Neural cell (in vitro differentiated cells): ENCODE measurements around the gene GPBAR1. TPM values are rescaled to one million over a fixed set of nuclear protein-coding genes. Genes with fewer than 3 reads are reported as not detected.

Experiments
- H2AFZ ChIP-seq: fragments of 200-600, 300-800 bp; sonication (generic), shearing (Covaris generic); 2 replicates; pipeline ENCODE4 v1.6.0; 2014; ENCODE audit warnings: low read depth, mild to moderate bottlenecking, antibody characterized with exemption, low read length, moderate library complexity
- H3F3A ChIP-seq: fragments of 200-600 bp; shearing (Covaris generic); 2 replicates; pipeline ENCODE4 v1.6.1; 2016; ENCODE audit warnings: mild to moderate bottlenecking, moderate library complexity, mixed read lengths, antibody characterized with exemption, low read length; ENCODE audit not compliant: insufficient read depth, poor library complexity, severe bottlenecking
- H3K27ac ChIP-seq: fragments of 200-600, 300-800 bp; sonication (generic), shearing (Covaris generic); 2 replicates; pipeline ENCODE4 v1.5.1; 2014; ENCODE audit warnings: mild to moderate bottlenecking, low read length, moderate library complexity
- H3K27me3 ChIP-seq: fragments of 300-800, 200-600 bp; sonication (generic), shearing (Covaris generic); 2 replicates; pipeline ENCODE4 v1.6.0; 2014; ENCODE audit warnings: mild to moderate bottlenecking, low read depth, low read length, moderate library complexity; ENCODE audit not compliant: insufficient read depth
- H3K36me3 ChIP-seq: fragments of 300-800, 200-600 bp; sonication (generic), shearing (Covaris generic); 2 replicates; pipeline ENCODE4 v1.5.1; 2014; ENCODE audit warnings: mild to moderate bottlenecking, antibody characterized with exemption, low read length, moderate library complexity; ENCODE audit not compliant: insufficient read depth
- H3K4me2 ChIP-seq: fragments of 300-800, 200-600 bp; sonication (generic), shearing (Covaris generic); 2 replicates; pipeline ENCODE4 v1.6.0; 2014; ENCODE audit warnings: mild to moderate bottlenecking, low read length
- H3K4me3 ChIP-seq: fragments of 300-800, 200-600 bp; sonication (generic), shearing (Covaris generic); 2 replicates; pipeline ENCODE4 v1.5.1; 2014; ENCODE audit warnings: mild to moderate bottlenecking, low read length, moderate library complexity
- H3K79me2 ChIP-seq: fragments of 200-600 bp; shearing (Covaris generic); replicated peaks from 2 replicates; pipeline ENCODE4 v1.6.0; 2014; ENCODE audit warnings: mild to moderate bottlenecking, low read length, moderate library complexity; ENCODE audit not compliant: insufficient read depth
- H3K9ac ChIP-seq: fragments of 300-800, 200-600 bp; sonication (generic), shearing (Covaris generic); 2 replicates; pipeline ENCODE4 v1.6.1; 2016; ENCODE audit warnings: mild to moderate bottlenecking, low read length, mixed read lengths
- H3K9me2 ChIP-seq: fragments of 200-600 bp; shearing (Covaris generic); 2 replicates; pipeline ENCODE4 v1.6.1; 2016; ENCODE audit warnings: mild to moderate bottlenecking, low read length, mixed read lengths; ENCODE audit not compliant: insufficient read depth
- H3K9me3 ChIP-seq: fragments of 200-600, 300-800 bp; sonication (generic), shearing (Covaris generic); 2 replicates; pipeline ENCODE4 v1.6.1; 2016; ENCODE audit warnings: mild to moderate bottlenecking, mixed run types, low read length, moderate library complexity, mixed read lengths
- H4K20me1 ChIP-seq: fragments of 200-600 bp; shearing (Covaris generic); 2 replicates; pipeline ENCODE4 v1.6.1; 2016; ENCODE audit warnings: mild to moderate bottlenecking, mixed run types; ENCODE audit not compliant: insufficient read depth
- EP300 ChIP-seq: fragments of 450-650 bp; conservative IDR thresholded peaks from 2 replicates; pipeline ENCODE4 v1.6.1; 2014; ENCODE audit warnings: antibody characterized with exemption, mild to moderate bottlenecking, moderate library complexity; ENCODE audit not compliant: poor library complexity, severe bottlenecking
- EZH2 ChIP-seq: fragments of 200-600, 300-800 bp; shearing (Covaris generic), sonication (generic); IDR thresholded peaks from 2 replicates; pipeline ENCODE4 v1.6.1; 2014; ENCODE audit warnings: antibody characterized with exemption, low read length, borderline replicate concordance, mild to moderate bottlenecking; ENCODE audit not compliant: insufficient read depth, poor library complexity, severe bottlenecking
- MXI1 ChIP-seq: fragments of 450-650 bp; conservative IDR thresholded peaks from 2 replicates; pipeline ENCODE4 v1.6.1; 2014; ENCODE audit warnings: antibody characterized with exemption, mild to moderate bottlenecking; ENCODE audit not compliant: poor library complexity, severe bottlenecking
- POLR2AphosphoS5 ChIP-seq: IDR thresholded peaks from 2 replicates; pipeline ENCODE4 v1.6.1; 2012
- RAD21 ChIP-seq: fragments of 450-650 bp; conservative IDR thresholded peaks from 2 replicates; pipeline ENCODE4 v1.6.1; 2014; ENCODE audit warnings: antibody characterized with exemption, mild to moderate bottlenecking, moderate library complexity
- REST ChIP-seq: IDR thresholded peaks from 2 replicates; pipeline ENCODE4 v1.6.1; 2012; ENCODE audit warnings: borderline replicate concordance
- SMC3 ChIP-seq: fragments of 450-650 bp; conservative IDR thresholded peaks from 2 replicates; pipeline ENCODE4 v1.6.1; 2014; ENCODE audit warnings: antibody characterized with exemption, mild to moderate bottlenecking, moderate library complexity; ENCODE audit not compliant: poor library complexity
- TAF1 ChIP-seq: IDR thresholded peaks from 2 replicates; pipeline ENCODE4 v1.6.1; 2012; ENCODE audit warnings: low read depth
- polyA plus RNA-seq: library from polyadenylated mRNA; depleted of rRNA; stranded (reverse); fragments of >200 nt; gene quantifications from 2 replicates; pipeline ENCODE4 v1.2.3, GENCODE V29; 2014
- TF ChIP-seq, protein P1 (sequence below): fragments of 450-650 bp; IDR thresholded peaks from 2 replicates; pipeline ENCODE4 v1.5.1; 2014; ENCODE audit warnings: antibody characterized with exemption, mild to moderate bottlenecking, moderate library complexity; ENCODE audit not compliant: poor library complexity, severe bottlenecking

GPBAR1 gene
- polyA plus RNA-seq, 1 donor from 2014 or later: not detected

- no peak overlapping the region for H3K27ac ChIP-seq
- no peak overlapping the region for H3K9ac ChIP-seq
- H3K4me3 ChIP-seq: peak overlapping the region; percentile 86
- H2AFZ ChIP-seq: no peak overlapping the region
- TF ChIP-seq, protein P1, sequence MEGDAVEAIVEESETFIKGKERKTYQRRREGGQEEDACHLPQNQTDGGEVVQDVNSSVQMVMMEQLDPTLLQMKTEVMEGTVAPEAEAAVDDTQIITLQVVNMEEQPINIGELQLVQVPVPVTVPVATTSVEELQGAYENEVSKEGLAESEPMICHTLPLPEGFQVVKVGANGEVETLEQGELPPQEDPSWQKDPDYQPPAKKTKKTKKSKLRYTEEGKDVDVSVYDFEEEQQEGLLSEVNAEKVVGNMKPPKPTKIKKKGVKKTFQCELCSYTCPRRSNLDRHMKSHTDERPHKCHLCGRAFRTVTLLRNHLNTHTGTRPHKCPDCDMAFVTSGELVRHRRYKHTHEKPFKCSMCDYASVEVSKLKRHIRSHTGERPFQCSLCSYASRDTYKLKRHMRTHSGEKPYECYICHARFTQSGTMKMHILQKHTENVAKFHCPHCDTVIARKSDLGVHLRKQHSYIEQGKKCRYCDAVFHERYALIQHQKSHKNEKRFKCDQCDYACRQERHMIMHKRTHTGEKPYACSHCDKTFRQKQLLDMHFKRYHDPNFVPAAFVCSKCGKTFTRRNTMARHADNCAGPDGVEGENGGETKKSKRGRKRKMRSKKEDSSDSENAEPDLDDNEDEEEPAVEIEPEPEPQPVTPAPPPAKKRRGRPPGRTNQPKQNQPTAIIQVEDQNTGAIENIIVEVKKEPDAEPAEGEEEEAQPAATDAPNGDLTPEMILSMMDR: no peak
- TF ChIP-seq REST: no peak
- no peak for TF ChIP-seq RAD21
- H4K20me1 ChIP-seq: peaks cover 8% of the 10 kb centered on the region
- no peaks in the 10 kb centered on the region for H3K9me3 ChIP-seq
- H3K9me2 ChIP-seq: no peaks in the 10 kb centered on the region
- peaks cover 6% of the 10 kb centered on the region for H3F3A ChIP-seq
- H3K4me2 ChIP-seq: no peak overlapping the region
- peaks cover 75% of the 10 kb centered on the region for H3K79me2 ChIP-seq
- H3K27me3 ChIP-seq: no peaks in the 10 kb centered on the region
- H3K36me3 ChIP-seq: no peaks in the 10 kb centered on the region
Observed at GRCh38 chr2:218219934-218220333, 40.9 kb upstream of the GPBAR1 start.

GRCh38 chr2:218221000-218221399 is 39.8 kb upstream of the GPBAR1 start:
- no peak overlapping the region for H3K9ac ChIP-seq
- H3K27ac ChIP-seq: no peak overlapping the region
- H3K9me2 ChIP-seq: no peaks in the 10 kb centered on the region
- no peak overlapping the region for H3K4me3 ChIP-seq
- no peak for TF ChIP-seq MXI1
- TF ChIP-seq RAD21: no peak
- no peak for TF ChIP-seq EZH2
- TF ChIP-seq POLR2AphosphoS5: no peak
- TF ChIP-seq, protein P1: no peak
- no peak for TF ChIP-seq TAF1
- no peak for TF ChIP-seq REST
- TF ChIP-seq EP300: no peak
- no peak for TF ChIP-seq SMC3
- no peak overlapping the region for H3K4me2 ChIP-seq
- no peaks in the 10 kb centered on the region for H3K9me3 ChIP-seq
- H3K79me2 ChIP-seq: peaks cover 78% of the 10 kb centered on the region
- no peaks in the 10 kb centered on the region for H3K27me3 ChIP-seq
- peaks cover 8% of the 10 kb centered on the region for H4K20me1 ChIP-seq
- no peaks in the 10 kb centered on the region for H3K36me3 ChIP-seq
- H3F3A ChIP-seq: peaks cover 6% of the 10 kb centered on the region
- no peak overlapping the region for H2AFZ ChIP-seq
